ENCODE measurements around the gene CCL26.

- TF ChIP-seq CTCF (conservative IDR thresholded peaks at IDR 0.05; ENCODE audit: low read depth, low read length): no peak
- TF ChIP-seq EZH2 (IDR thresholded peaks at IDR 0.05; ENCODE audit: low read length, unreplicated experiment): no peak
These were observed 42.1 kb downstream of the CCL26 start for GRCh38 chr7:75729851-75730274.
